22Rv1 (cell line): Measurements from ENCODE around the gene PRSS12.

Experiments used
- H3K27ac ChIP-seq: fragments of 450-650 bp; 2 replicates; pipeline ENCODE4 v1.5.1; 2017
- ZFX ChIP-seq: fragments of 450-650 bp; IDR thresholded peaks from 2 replicates; pipeline ENCODE4 v1.6.1; 2017; ENCODE audit warnings: antibody characterized with exemption, borderline replicate concordance
- TF ChIP-seq, protein P1 (sequence below): fragments of 450-650 bp; IDR thresholded peaks from 2 replicates; pipeline ENCODE4 v1.5.1; 2017; ENCODE audit warnings: mild to moderate bottlenecking

Gene PRSS12

DNA sequence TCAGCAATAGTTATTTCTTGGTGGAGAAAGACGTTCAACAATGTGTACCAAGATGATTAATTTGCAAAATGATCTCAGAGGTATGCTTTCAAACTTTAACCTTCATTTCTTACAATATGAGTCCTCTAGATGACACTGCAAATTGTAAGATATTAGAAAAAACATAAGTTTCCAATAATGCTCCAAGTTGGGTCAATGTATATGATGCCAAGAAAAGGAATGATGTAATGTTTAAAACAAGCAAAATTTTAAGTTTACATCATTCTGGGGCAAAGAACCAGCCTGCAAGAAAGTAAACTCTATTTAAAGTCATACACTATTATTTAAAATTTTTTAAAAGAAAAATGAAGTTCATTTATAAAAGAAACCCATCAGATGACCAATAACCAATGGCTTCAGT lies 56.1 kb downstream of the PRSS12 start:
- H3K27ac ChIP-seq = no peak overlapping the region
- TF ChIP-seq ZFX = no peak
- TF ChIP-seq, protein P1, sequence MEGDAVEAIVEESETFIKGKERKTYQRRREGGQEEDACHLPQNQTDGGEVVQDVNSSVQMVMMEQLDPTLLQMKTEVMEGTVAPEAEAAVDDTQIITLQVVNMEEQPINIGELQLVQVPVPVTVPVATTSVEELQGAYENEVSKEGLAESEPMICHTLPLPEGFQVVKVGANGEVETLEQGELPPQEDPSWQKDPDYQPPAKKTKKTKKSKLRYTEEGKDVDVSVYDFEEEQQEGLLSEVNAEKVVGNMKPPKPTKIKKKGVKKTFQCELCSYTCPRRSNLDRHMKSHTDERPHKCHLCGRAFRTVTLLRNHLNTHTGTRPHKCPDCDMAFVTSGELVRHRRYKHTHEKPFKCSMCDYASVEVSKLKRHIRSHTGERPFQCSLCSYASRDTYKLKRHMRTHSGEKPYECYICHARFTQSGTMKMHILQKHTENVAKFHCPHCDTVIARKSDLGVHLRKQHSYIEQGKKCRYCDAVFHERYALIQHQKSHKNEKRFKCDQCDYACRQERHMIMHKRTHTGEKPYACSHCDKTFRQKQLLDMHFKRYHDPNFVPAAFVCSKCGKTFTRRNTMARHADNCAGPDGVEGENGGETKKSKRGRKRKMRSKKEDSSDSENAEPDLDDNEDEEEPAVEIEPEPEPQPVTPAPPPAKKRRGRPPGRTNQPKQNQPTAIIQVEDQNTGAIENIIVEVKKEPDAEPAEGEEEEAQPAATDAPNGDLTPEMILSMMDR = no peak

DNA sequence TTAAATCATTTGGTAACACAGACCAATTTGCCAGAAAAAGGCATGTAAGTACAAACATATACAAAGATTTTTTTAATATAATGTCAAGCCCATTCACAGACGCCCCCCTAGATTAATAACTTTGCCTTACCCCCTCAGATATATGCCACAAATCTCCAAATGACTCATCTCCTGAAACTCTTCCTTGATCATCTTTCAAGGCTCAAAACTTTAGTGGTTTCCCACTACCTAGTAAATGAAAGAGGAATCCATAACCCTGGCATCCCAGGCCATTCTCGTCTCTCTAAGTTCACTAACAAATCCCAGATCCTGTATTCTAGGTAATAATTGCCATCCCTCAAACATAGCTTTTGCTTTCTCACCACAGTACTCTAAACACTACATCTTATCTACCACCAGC lies 61.9 kb downstream of the PRSS12 start:
- H3K27ac ChIP-seq = no peak overlapping the region
- TF ChIP-seq, protein P1 = no peak
- TF ChIP-seq ZFX = no peak

DNA sequence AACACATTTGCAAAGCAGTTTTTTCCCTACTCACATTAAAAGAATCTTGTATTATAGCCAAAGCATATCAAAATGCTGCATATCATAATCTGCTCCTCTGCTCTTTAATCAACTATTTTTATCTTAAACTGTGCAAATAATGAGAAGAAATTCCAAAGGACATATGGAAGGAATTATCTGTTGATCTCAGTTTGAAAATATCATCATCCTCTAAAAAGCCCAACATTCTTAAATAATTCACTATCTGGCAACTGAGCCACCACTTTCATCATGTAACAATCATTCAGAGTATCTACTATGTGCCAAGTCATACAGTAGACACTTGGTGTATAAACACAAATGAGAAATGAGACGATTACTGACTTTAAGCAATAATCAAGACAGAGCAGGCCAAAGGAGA lies 63.0 kb downstream of the PRSS12 start:
- TF ChIP-seq ZFX = no peak
- TF ChIP-seq, protein P1 = no peak

DNA sequence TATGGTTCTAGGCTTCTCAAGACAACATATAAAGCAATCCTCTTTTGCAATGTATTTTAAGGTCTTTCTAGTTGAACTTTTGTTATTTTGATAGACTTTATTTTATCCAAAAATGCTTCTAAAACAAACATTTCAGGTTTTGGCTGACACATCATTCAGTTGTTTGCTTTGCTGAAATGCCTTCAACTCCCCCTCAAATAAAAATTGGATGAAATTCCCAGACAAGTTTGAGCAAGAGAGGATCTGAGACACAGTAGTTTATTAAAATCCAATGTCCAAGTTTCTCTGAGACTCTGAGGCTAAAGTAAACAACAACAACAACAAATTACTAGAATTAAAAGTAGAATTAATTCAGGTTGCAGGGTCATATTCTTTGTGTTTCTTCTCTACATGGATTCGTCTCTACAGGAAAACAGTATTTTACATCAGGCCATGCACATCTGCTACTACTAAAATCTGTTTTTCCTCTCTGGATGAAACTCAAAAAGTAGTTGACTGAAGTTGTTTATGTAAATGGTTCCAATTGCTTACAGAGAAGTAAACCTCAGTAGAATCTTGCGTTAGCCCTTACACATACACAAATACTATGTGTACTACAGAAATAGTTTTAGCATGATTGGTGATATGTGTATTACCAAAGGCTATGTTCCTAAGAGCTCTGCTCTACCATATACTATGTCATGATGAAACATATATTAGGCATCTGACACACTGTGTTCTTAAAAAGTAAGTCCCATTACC lies 64.9 kb downstream of the PRSS12 start:
- TF ChIP-seq, protein P1 = no peak
- no peak for TF ChIP-seq ZFX
- no peak overlapping the region for H3K27ac ChIP-seq

More for the DNA sequence above, 63.0 kb downstream of the PRSS12 start:
- no peak overlapping the region for H3K27ac ChIP-seq

DNA sequence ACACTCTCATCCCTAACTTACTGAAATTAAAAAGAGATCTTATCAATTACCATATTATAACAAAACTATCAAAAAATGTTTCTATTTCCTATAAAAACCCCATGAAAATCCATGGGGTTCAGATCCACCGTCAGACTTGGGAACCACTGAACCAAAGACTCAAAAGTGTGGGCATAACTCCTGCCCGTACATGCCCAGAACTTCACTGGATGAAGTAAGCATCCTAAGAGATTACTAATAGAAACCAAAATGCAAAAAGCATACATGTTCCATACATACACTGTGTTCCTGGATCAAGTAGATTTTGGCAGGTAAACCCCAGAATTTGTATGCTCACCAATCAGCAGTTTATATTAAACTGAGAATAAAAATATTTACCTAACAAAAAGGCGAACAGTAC lies 66.1 kb downstream of the PRSS12 start:
- no peak overlapping the region for H3K27ac ChIP-seq
- TF ChIP-seq, protein P1 = no peak
- TF ChIP-seq ZFX = no peak

DNA sequence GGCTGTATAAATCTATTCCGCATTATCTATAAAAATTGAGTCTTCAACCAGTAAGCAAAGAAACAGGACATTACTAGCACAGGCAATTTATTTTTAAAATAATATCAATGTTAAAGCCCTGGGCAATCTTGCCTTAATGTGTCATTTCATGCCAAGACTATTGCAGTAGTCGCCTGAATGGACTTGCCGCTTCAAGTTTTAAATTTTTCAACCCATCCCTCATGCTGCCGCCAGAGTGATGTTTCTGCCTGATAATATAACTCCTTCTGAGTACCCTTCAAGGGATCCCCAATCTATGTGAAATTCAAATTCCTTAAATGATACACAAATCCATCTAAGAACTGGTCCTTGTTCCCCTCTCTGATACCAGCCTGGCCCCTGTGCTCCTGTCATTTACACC lies 66.9 kb downstream of the PRSS12 start:
- H3K27ac ChIP-seq = no peak overlapping the region
- TF ChIP-seq, protein P1 = no peak
- no peak for TF ChIP-seq ZFX

DNA sequence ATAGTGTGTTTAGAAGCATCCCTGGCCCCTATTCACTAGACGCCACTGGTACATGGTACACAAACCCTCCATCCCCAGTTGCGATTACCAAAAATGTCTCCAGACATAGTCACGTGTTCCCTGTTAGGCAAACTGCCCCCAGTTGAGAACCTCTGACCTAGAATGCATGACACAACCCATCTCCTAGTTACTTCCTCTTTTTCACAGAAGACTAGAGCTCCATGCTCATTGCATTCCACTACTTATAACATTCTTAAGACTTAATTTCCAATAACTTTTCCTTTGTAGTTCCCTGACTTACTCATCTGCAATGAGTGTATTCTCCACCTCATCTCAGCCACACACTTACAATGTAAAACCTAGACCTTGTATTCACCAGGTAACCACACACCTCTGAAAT lies 68.6 kb downstream of the PRSS12 start:
- TF ChIP-seq, protein P1 = no peak
- no peak for TF ChIP-seq ZFX
- H3K27ac ChIP-seq = peak overlapping the region; percentile 28
